ENCODE measurements around the gene RNASE13. TPM values are rescaled to one million over a fixed set of nuclear protein-coding genes. Genes with fewer than 3 reads are reported as not detected.

Gene RNASE13
- total RNA-seq, 1 experiment from 2014 or later: not detected

- Histone ChIP-seq H2BK20ac (ENCODE audit: low read depth, low read length, poor library complexity, severe bottlenecking) (no peak overlapping the region), H3K23ac (ENCODE audit: insufficient read length, low read depth, low read length) (no peak overlapping the region), H4K8ac (replicated peaks; ENCODE audit: insufficient read length, low read depth, low read length) (no peak overlapping the region), H3K4ac (ENCODE audit: low read depth, low read length) (no peak overlapping the region), H3K27ac (ENCODE audit: insufficient read length, low read depth, low read length) (no peak overlapping the region), H3K9ac (ENCODE audit: extremely low read depth, insufficient read length, low read length) (no peak overlapping the region), H3T11ph (ENCODE audit: low read length) (no peak overlapping the region), H3K14ac (ENCODE audit: insufficient read depth, low read length) (no peak overlapping the region), H2BK12ac (ENCODE audit: insufficient read length, low read depth, low read length) (no peak overlapping the region), H3K23me2 (ENCODE audit: insufficient read length, low read depth, low read length, poor library complexity, severe bottlenecking) (no peaks in the 10 kb centered on the region), H4K91ac (ENCODE audit: insufficient read length, low read depth, low read length) (no peak overlapping the region), H2BK15ac (ENCODE audit: low read depth, low read length) (no peak overlapping the region), H2AFZ (ENCODE audit: low read length) (no peak overlapping the region), H3K27me3 (ENCODE audit: insufficient read depth, low read length) (no peaks in the 10 kb centered on the region), H3K56ac (ENCODE audit: insufficient read length, low read depth, low read length) (no peak overlapping the region), H4K5ac (ENCODE audit: insufficient read length, low read depth, low read length) (no peak overlapping the region), H3K79me1 (ENCODE audit: insufficient read depth, low read depth, low read length, poor library complexity, severe bottlenecking) (no peaks in the 10 kb centered on the region), H4K20me1 (ENCODE audit: control insufficient read depth, insufficient read depth, insufficient read length) (no peaks in the 10 kb centered on the region), H2AK5ac (ENCODE audit: insufficient read length, low read length) (no peak overlapping the region), H2BK120ac (ENCODE audit: low read depth, low read length, poor library complexity, severe bottlenecking) (no peak overlapping the region), H3K4me2 (ENCODE audit: insufficient read depth, insufficient read length, low read length) (no peak overlapping the region), H3K4me1 (ENCODE audit: insufficient read depth, low read length) (no peaks in the 10 kb centered on the region; the same call in 1 of the 2 replicates), H3K18ac (ENCODE audit: insufficient read length, low read depth, low read length) (no peak overlapping the region), H3K79me2 (ENCODE audit: insufficient read depth, low read length) (no peaks in the 10 kb centered on the region), H3K9me3 (ENCODE audit: control insufficient read depth, low read depth, low read length) (no peaks in the 10 kb centered on the region), H2BK5ac (ENCODE audit: insufficient read length, low read length) (no peak overlapping the region)
- TF ChIP-seq, protein P1, sequence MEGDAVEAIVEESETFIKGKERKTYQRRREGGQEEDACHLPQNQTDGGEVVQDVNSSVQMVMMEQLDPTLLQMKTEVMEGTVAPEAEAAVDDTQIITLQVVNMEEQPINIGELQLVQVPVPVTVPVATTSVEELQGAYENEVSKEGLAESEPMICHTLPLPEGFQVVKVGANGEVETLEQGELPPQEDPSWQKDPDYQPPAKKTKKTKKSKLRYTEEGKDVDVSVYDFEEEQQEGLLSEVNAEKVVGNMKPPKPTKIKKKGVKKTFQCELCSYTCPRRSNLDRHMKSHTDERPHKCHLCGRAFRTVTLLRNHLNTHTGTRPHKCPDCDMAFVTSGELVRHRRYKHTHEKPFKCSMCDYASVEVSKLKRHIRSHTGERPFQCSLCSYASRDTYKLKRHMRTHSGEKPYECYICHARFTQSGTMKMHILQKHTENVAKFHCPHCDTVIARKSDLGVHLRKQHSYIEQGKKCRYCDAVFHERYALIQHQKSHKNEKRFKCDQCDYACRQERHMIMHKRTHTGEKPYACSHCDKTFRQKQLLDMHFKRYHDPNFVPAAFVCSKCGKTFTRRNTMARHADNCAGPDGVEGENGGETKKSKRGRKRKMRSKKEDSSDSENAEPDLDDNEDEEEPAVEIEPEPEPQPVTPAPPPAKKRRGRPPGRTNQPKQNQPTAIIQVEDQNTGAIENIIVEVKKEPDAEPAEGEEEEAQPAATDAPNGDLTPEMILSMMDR (conservative IDR thresholded peaks at IDR 0.05): no peak
- Mint-ChIP-seq H3K36me3 (ENCODE audit: insufficient read depth in 1 of 3, low read depth in 3 of 3) (no peaks in the 10 kb centered on the region), H3K4me3 (no peak overlapping the region), H3K9me3 (no peaks in the 10 kb centered on the region), H3K27me3 (ENCODE audit: low read depth) (peaks cover 1% of the 10 kb centered on the region; the same call in 1 of the 2 replicates), H3K4me1 (peaks cover 15 to 18% of the 10 kb centered on the region in 2 experiments), H3K27ac (no peak overlapping the region)
- no peak for DNase-seq
- no CpG with 5 or more reads among the region's 5 CpGs for WGBS (ENCODE audit: extremely low coverage, insufficient read length, low lambda C conversion rate)
These were observed 24.3 kb upstream of the RNASE13 start for GRCh38 chr14:21058903-21059302.
